GM12873 (cell line): ENCODE measurements around the gene PLPP3.

ENCODE experiments used
- TF ChIP-seq, protein P1 (sequence below): IDR thresholded peaks from 2 replicates; pipeline ENCODE4 v1.5.1; 2012; ENCODE audit warnings: low read depth, mild to moderate bottlenecking, moderate library complexity, low read length, control low read depth; ENCODE audit not compliant: insufficient read depth; ENCODE audit errors: missing control alignments

PLPP3 gene

DNA sequence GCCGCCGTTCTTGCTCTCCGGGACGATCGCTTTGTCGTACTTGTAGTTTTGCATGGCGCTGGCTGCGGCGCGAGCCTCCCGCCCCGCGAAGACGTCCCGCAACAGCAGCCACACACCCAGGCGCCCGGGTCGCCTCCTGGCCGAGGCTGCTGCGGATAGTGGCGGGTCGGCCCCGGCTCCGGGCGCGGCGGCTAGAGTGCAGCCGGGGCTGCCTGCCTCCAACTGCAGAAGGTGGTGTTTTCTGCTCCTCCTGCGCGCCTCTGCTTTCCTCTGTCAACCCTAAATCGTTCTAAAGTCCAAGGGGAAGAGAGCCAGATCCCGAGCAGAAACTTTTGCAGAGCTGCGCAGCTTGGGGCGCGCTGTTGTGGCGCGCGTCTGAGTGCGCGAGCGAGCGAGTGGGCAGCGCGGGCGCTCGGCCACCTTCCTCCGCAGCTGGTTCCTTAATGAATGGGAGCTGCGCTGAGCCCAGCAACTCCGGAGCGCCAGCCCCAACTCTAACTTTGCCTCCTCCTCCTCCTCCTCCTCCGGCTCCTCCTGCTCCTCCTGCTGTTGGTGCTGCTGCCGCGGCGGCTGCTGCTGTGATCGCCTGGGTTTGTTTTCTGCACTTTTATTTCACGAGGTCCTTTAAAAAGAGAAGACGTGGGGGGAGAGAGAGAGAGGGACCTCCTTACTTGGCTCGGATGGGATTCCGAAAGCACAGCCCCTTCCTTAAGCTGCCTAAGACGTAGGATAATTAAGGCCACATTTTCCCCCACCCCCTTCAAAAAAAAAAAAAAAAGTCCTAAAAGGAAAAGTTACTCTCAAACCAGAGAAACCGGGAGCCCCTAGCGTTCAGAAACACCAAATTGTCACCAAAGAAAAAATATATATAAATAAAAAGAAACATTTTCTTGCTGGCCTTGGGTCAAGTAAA lies at the start of gene PLPP3:
TSS of gene PLPP3 (minus strand) at position 601 of the 913 bp plus-strand sequence. CDS start at position 54, 547 bp downstream.
- TF ChIP-seq, protein P1, sequence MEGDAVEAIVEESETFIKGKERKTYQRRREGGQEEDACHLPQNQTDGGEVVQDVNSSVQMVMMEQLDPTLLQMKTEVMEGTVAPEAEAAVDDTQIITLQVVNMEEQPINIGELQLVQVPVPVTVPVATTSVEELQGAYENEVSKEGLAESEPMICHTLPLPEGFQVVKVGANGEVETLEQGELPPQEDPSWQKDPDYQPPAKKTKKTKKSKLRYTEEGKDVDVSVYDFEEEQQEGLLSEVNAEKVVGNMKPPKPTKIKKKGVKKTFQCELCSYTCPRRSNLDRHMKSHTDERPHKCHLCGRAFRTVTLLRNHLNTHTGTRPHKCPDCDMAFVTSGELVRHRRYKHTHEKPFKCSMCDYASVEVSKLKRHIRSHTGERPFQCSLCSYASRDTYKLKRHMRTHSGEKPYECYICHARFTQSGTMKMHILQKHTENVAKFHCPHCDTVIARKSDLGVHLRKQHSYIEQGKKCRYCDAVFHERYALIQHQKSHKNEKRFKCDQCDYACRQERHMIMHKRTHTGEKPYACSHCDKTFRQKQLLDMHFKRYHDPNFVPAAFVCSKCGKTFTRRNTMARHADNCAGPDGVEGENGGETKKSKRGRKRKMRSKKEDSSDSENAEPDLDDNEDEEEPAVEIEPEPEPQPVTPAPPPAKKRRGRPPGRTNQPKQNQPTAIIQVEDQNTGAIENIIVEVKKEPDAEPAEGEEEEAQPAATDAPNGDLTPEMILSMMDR: peak; percentile 20

- TF ChIP-seq, protein P1: no peak
These were observed 48.3 kb upstream of the PLPP3 start for GRCh38 chr1:56627636-56628039.

DNA sequence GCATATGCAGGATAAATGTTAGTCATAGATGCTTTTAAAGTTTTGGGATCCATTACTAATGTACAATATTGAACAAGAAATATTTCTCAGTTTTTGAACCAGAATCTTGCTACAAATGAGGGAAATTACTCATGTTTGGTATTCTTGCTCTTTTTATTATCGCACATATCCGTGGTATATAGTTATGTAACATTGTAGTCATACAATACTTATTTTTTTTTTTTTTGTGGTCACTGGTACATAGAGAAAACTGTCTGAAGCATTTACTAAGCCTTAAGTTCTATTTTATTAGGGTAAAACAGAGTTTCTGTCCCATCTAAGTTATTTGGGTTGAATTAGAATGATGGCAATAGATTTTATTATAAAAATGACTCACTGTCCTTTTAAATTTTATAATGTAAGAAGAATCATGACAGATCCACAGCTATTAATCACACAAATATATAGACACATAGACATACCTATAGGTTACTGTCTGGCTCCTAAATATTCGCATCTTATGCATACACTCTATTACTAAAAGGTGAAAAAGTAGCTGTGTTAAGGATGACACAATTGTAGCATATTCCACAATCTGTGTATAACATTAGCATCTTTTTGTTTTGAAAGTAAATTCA lies 47.8 kb upstream of the PLPP3 start:
- TF ChIP-seq, protein P1: no peak

DNA sequence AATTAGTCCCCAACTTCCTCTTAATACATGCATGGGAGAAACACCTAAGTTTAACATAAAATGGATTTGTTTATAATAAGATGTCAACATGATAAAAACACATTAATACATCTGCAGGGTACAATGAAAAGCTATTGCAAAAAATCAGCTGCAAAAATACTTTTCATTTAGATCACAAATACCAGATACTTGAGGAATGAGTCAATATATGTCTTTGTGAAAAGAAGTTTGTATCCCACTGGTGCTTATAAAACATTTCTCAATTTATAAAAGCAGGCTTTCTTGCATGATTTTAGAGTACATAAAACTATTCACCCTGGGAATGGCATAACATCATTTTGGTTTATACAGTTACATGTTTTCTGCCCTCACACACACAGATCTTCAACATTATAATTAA lies 47.2 kb upstream of the PLPP3 start:
- TF ChIP-seq, protein P1: no peak

DNA sequence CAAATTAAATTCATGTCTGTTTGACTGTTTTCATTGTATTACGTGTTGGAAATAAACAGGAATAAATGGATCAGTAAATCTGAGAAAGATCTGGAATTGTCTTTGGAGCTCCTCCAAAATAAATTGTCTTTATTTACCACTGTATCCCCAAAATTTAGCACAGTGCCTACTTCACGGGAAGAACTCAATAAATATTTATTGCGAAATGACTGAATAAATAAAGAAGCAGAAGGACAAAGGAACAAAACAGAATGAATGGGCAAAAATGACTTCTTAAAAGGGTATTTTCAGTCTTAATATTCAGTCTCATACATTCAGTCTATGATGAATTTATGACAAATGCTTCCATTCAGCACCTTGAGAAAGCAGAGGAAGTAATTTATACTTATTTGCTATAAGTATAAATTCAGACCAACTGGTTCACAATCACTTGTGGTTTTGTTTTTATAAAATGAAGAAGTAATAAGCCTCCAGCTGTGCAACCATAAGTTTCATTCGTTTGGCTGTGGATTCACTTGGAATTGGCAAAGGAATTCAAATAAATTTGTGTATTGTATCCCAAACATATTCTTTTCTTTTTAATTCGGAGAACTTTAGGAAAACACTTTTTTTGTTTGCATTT lies 46.6 kb upstream of the PLPP3 start:
- TF ChIP-seq, protein P1: no peak

DNA sequence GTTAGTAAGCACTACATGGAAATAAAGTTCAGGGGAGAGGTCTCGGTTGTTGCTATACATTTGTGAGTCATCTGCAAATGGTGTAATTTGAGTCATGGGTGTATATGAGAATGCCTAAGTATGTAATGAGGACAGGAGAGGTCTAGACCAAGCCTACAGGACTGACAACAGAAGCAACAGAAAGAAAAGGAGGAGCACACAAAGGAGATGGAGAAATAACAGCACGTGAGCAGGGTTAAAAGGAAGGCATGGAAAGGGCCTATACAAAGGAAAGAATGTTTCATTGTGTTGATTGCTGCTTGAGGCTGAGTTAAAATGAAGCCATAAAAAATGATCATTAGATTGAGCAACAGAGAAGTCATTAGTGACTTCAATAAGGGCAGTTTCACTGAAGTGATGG lies 37.8 kb upstream of the PLPP3 start:
- TF ChIP-seq, protein P1: no peak

DNA sequence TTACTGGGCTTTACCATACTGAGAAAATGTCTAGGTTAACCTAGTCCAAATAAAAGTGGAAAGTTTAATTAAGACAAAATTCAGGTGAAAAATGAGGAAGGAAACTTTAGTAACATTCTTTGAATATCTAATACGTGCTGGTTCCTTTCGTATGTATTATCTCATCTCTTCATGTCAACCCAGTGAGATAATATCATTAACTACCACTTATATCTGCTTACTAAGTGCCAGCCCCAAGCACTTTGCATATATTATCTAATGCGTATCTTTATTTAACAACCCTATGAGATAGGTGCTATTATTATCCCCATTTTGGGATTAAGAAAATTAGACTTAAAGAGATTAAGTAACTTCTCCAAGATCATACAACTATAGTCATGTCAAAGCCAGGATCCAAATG lies 12.5 kb upstream of the PLPP3 start:
- TF ChIP-seq, protein P1: no peak
